GM12865 (cell line): ENCODE results near the gene RPS4Y1.

Experiments used
- DNase-seq: peaks from one replicate; pipeline ENCODE4 v3.0.0; 2010; ENCODE audit warnings: low read depth
- H3K4me3 ChIP-seq: 2 replicates; pipeline ENCODE4 v1.5.1; 2011; ENCODE audit warnings: mild to moderate bottlenecking, low read depth, low read length, control low read depth
- CTCF ChIP-seq: IDR thresholded peaks from 2 replicates; pipeline ENCODE4 v1.5.1; 2011; ENCODE audit warnings: low read length, control low read depth, low read depth, inconsistent platforms; ENCODE audit not compliant: insufficient read depth; ENCODE audit errors: missing control alignments

RPS4Y1 gene

GRCh38 chrY:2907356-2907755 is 66.0 kb downstream of the RPS4Y1 start:
- TF ChIP-seq CTCF: no peak
- H3K4me3 ChIP-seq: no peak overlapping the region
- no peak for DNase-seq

- no peak for DNase-seq
- no peak for TF ChIP-seq CTCF
- no peak overlapping the region for H3K4me3 ChIP-seq
Observed at GRCh38 chrY:2913066-2913815, 71.8 kb downstream of the RPS4Y1 start.
